HCT116 (cell line): Measurements from ENCODE around the gene TCL1B. TPM values are rescaled to one million over a fixed set of nuclear protein-coding genes. Genes with fewer than 3 reads are reported as not detected.

Experiments used
- ATAC-seq: fragments of 200-7000 bp; cut with Tn5 transposase; 2 replicates; pipeline ENCODE4 v1.9.1; 2020; ENCODE audit warnings: mild to moderate bottlenecking, moderate library complexity
- BruUV-seq: library from RNA; stranded (reverse); fragments of 400-500 nt; replicated peaks from 2 replicates; lab custom pipeline; 2021; lab: Mats Ljungman, UMichigan
- CTCF ChIA-PET: fragments of 300-600 bp; sonication (Branson Sonifier 250); formaldehyde crosslinking; loops from one replicate; lab custom pipeline; 2021; ENCODE audit warnings: antibody characterized with exemption; lab: Charles Lee
- POLR2A ChIA-PET: fragments of 300-600, 350-600 bp; sonication (Branson Sonifier 250); formaldehyde crosslinking; loops from one replicate; lab custom pipeline; 2021; ENCODE audit warnings: antibody characterized with exemption; lab: Charles Lee
- RAD21 ChIA-PET, 2 experiments: fragments of 300-600 bp; sonication (Branson Sonifier 250); formaldehyde crosslinking; loops; one replicate each; lab custom pipeline; 2023; ENCODE audit warnings: low total read pairs in 2 of 2; ENCODE audit not compliant: uncharacterized antibody in 2 of 2, unreplicated experiment in 2 of 2, low non-redundant PET in 1 of 2; lab: Charles Lee
- DNase-seq: peaks from one replicate; pipeline ENCODE4 v3.0.0-alpha.2; 2010; ENCODE audit warnings: low read depth, low spot score
- H2AFZ ChIP-seq: fragments of 200-600 bp; shearing (Covaris generic), sonication (generic); 2 replicates; pipeline ENCODE4 v1.6.1; 2017; ENCODE audit warnings: low read depth, mixed run types, mixed read lengths, antibody characterized with exemption, low read length; ENCODE audit not compliant: poor library complexity, severe bottlenecking
- H3K27ac ChIP-seq: 2 replicates; pipeline ENCODE4 v1.5.1; 2012; ENCODE audit warnings: low read depth, low read length
- H3K27me3 ChIP-seq: fragments of 200-600 bp; sonication (generic); 2 replicates; pipeline ENCODE4 v1.6.1; 2016; ENCODE audit warnings: mixed run types, low read length, mixed read lengths; ENCODE audit not compliant: insufficient read depth
- H3K36me3 ChIP-seq, 2 experiments: fragments of 200-500 bp in 1 of 2; fragments of 200-600 bp in 1 of 2; sonication (Bioruptor generic) in 1 of 2; sonication (generic) in 1 of 2; 2 replicates each; pipeline versions ENCODE4 v1.5.1 to v1.6.1; 2014 to 2016; ENCODE audit warnings: low read length in 2 of 2, inconsistent platforms in 1 of 2, mixed read lengths in 1 of 2, mixed run types in 1 of 2; ENCODE audit not compliant: insufficient read depth in 2 of 2, control insufficient read depth in 1 of 2
- H3K4me1 ChIP-seq, 2 experiments: fragments of 200-600 bp in 1 of 2; sonication (generic) in 1 of 2; 2 replicates each; pipeline versions ENCODE4 v1.5.1 to v1.6.1; 2012 to 2017; ENCODE audit warnings: low read length in 2 of 2, inconsistent platforms in 1 of 2, mild to moderate bottlenecking in 1 of 2, mixed read lengths in 1 of 2, mixed run types in 1 of 2, moderate library complexity in 1 of 2; ENCODE audit not compliant: insufficient read depth in 2 of 2, control insufficient read depth in 1 of 2
- H3K4me2 ChIP-seq: fragments of 200-600 bp; sonication (generic); 2 replicates; pipeline ENCODE4 v1.6.1; 2017; ENCODE audit warnings: mixed run types, low read length, mixed read lengths
- H3K4me3 ChIP-seq, 2 experiments: fragments of 200-600 bp in 1 of 2; sonication (generic) in 1 of 2; replicated peaks in 1 of 2; 2 replicates each; pipeline ENCODE4 v1.5.1; 2011 to 2016; ENCODE audit warnings: low read length in 2 of 2, control low read depth in 1 of 2, low read depth in 1 of 2, mild to moderate bottlenecking in 1 of 2, mixed read lengths in 1 of 2, mixed run types in 1 of 2
- H3K79me2 ChIP-seq: fragments of 200-600 bp; sonication (generic); 2 replicates; pipeline ENCODE4 v1.6.1; 2017; ENCODE audit warnings: mild to moderate bottlenecking, mixed run types, low read length, moderate library complexity, mixed read lengths; ENCODE audit not compliant: insufficient read depth
- H3K9ac ChIP-seq: fragments of 200-600 bp; sonication (generic); 2 replicates; pipeline ENCODE4 v1.6.1; 2016; ENCODE audit warnings: low read length, mixed read lengths
- H3K9me2 ChIP-seq: fragments of 200-600 bp; sonication (generic), shearing (Covaris generic); 2 replicates; pipeline ENCODE4 v1.6.1; 2017; ENCODE audit warnings: mixed run types, mild to moderate bottlenecking, moderate library complexity; ENCODE audit not compliant: insufficient read depth
- H3K9me3 ChIP-seq, 2 experiments: fragments of 200-500 bp in 1 of 2; fragments of 200-600 bp in 1 of 2; sonication (Bioruptor generic) in 1 of 2; sonication (generic) in 1 of 2; 2 replicates each; pipeline ENCODE4 v1.6.1; 2014 to 2017; ENCODE audit warnings: low read length in 2 of 2, mixed read lengths in 2 of 2, inconsistent platforms in 1 of 2, low read depth in 1 of 2, mild to moderate bottlenecking in 1 of 2, mixed run types in 1 of 2, moderate library complexity in 1 of 2; ENCODE audit not compliant: control insufficient read depth in 1 of 2, insufficient read depth in 1 of 2
- H4K20me1 ChIP-seq: fragments of 200-600 bp; sonication (generic), shearing (Covaris generic); 2 replicates; pipeline ENCODE4 v1.6.1; 2017; ENCODE audit warnings: mixed run types, mild to moderate bottlenecking, moderate library complexity; ENCODE audit not compliant: insufficient read depth
- CBX3 ChIP-seq: IDR thresholded peaks from 2 replicates; pipeline ENCODE4 v1.6.1; 2012; ENCODE audit warnings: low read depth
- CEBPB ChIP-seq: IDR thresholded peaks from 2 replicates; pipeline ENCODE4 v1.6.1; 2012; ENCODE audit warnings: low read depth
- CTCF ChIP-seq, 3 experiments: fragments of 200-600 bp in 1 of 3; sonication (generic) in 1 of 3; IDR thresholded peaks in 2 of 3; conservative IDR thresholded peaks in 1 of 3; 2 replicates each; pipeline ENCODE4 v1.5.1; 2012 to 2017; ENCODE audit warnings: low read depth in 2 of 3, low read length in 2 of 3, antibody characterized with exemption in 1 of 3, borderline replicate concordance in 1 of 3, control low read depth in 1 of 3, mild to moderate bottlenecking in 1 of 3, mixed read lengths in 1 of 3, mixed run types in 1 of 3, moderate library complexity in 1 of 3; ENCODE audit not compliant: insufficient read depth in 1 of 3
- EGR1 ChIP-seq: IDR thresholded peaks from 2 replicates; pipeline ENCODE4 v1.6.1; 2012; ENCODE audit warnings: low read depth
- EZH2 ChIP-seq: fragments of 200-600 bp; sonication (generic); IDR thresholded peaks from 2 replicates; pipeline ENCODE4 v1.6.1; 2017; ENCODE audit warnings: antibody characterized with exemption, mixed run types
- FOSL1 ChIP-seq: IDR thresholded peaks from 2 replicates; pipeline ENCODE4 v1.6.1; 2012; ENCODE audit warnings: low read depth
- RAD21 ChIP-seq: IDR thresholded peaks from 2 replicates; pipeline ENCODE4 v1.6.1; 2012; ENCODE audit warnings: low read depth, mild to moderate bottlenecking
- SRF ChIP-seq: IDR thresholded peaks from 2 replicates; pipeline ENCODE4 v1.6.1; 2012; ENCODE audit warnings: low read depth
- TCF7L2 ChIP-seq: IDR thresholded peaks from 2 replicates; pipeline ENCODE4 v1.7.0; 2011; ENCODE audit warnings: borderline replicate concordance, inconsistent platforms; ENCODE audit not compliant: insufficient read depth, insufficient read length; ENCODE audit errors: extremely low read depth
- intact Hi-C: fragments of 100-400 bp; cut with micrococcal nuclease; formaldehyde crosslinking; loops from 2 replicates; pipeline ENCODE4 v1.10.0; 2022
- total RNA-seq: library from RNA; stranded (reverse); gene quantifications from one replicate; pipeline ENCODE4 v1.2.1, GENCODE V29; 2021; ENCODE audit not compliant: unreplicated experiment
- TF ChIP-seq, protein P1 (sequence below): IDR thresholded peaks from 2 replicates; pipeline ENCODE4 v1.6.1; 2012

The TCL1B gene
- total RNA-seq, 1 experiment from 2014 or later = not detected

GRCh38 chr14:95679148-95679815 is 6.9 kb upstream of the TCL1B start:
- ATAC-seq (no peak), DNase-seq (no peak)
- no peaks in the 10 kb centered on the region for H3K9me3 ChIP-seq
- no peak overlapping the region for H3K4me2 ChIP-seq
- no peaks in the 10 kb centered on the region for H3K36me3 ChIP-seq
- no TSS peak for BruUV-seq
- POLR2A ChIA-PET = no interaction called here
- TF ChIP-seq SRF = no peak
- no peak for TF ChIP-seq EZH2
- no peak for TF ChIP-seq TCF7L2
- TF ChIP-seq RAD21 = no peak
- TF ChIP-seq, protein P1, sequence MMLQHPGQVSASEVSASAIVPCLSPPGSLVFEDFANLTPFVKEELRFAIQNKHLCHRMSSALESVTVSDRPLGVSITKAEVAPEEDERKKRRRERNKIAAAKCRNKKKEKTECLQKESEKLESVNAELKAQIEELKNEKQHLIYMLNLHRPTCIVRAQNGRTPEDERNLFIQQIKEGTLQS = no peak
- no peak for TF ChIP-seq CEBPB
- TF ChIP-seq EGR1 = no peak
- TF ChIP-seq FOSL1 = no peak
- TF ChIP-seq CTCF (IDR thresholded peaks at IDR 0.05 in 2 of 3, conservative IDR thresholded peaks at IDR 0.05 in 1 of 3; ENCODE audit: borderline replicate concordance in 1 of 3, insufficient read depth in 1 of 3, low read depth in 2 of 3, low read length in 2 of 3) = no peak
- TF ChIP-seq CBX3 = no peak
- CTCF ChIA-PET = interaction anchor here (1.0 to 1.3 kb wide), 2 partner anchors 113 to 118 kb away, joined by 3 to 4 read pairs; no protein-coding TSS in a partner anchor
- no peaks in the 10 kb centered on the region for H3K4me1 ChIP-seq
- no peaks in the 10 kb centered on the region for H4K20me1 ChIP-seq
- no peak overlapping the region for H3K27ac ChIP-seq
- no peaks in the 10 kb centered on the region for H3K79me2 ChIP-seq
- intact Hi-C loops = no loop called here
- H3K4me3 ChIP-seq = no peak overlapping the region
- H3K9ac ChIP-seq = no peak overlapping the region
- H3K9me2 ChIP-seq = no peaks in the 10 kb centered on the region
- H2AFZ ChIP-seq = no peak overlapping the region
- RAD21 ChIA-PET = no interaction called here
- peaks cover 31% of the 10 kb centered on the region for H3K27me3 ChIP-seq
